Stimulated activated CD4-positive, alpha-beta T cell treated with anti-CD3 and anti-CD28 coated beads, Interleukin-4, amount 100 ng/mL, for 48 hours (primary cell): ENCODE data around the gene PTPRD.

Source experiments
- DNase-seq, 2 donors: peaks; one replicate each; pipeline ENCODE4 v3.0.0-alpha.2; 2020; ENCODE audit warnings: low read depth in 2 of 2

The PTPRD gene

GRCh38 chr9:8390571-8390970 lies 2222.2 kb downstream of the PTPRD start:
- no peak for DNase-seq

- no peak for DNase-seq
These were observed 2223.3 kb downstream of the PTPRD start for GRCh38 chr9:8389531-8389930.

GRCh38 chr9:8388132-8388531 lies 2224.7 kb downstream of the PTPRD start:
- DNase-seq = no peak

- DNase-seq = no peak
These were observed 2228.7 kb downstream of the PTPRD start for GRCh38 chr9:8384091-8384490.

- no peak for DNase-seq
These were observed 2229.8 kb downstream of the PTPRD start for GRCh38 chr9:8382777-8383527.

- no peak for DNase-seq
These were observed 2230.5 kb downstream of the PTPRD start for GRCh38 chr9:8382266-8382665.

- no peak for DNase-seq
These were observed 2231.2 kb downstream of the PTPRD start for GRCh38 chr9:8381601-8382000.

- DNase-seq = no peak
These were observed 2238.3 kb downstream of the PTPRD start for GRCh38 chr9:8374471-8374870.

GRCh38 chr9:8371686-8372085 lies 2241.1 kb downstream of the PTPRD start:
- no peak for DNase-seq

- no peak for DNase-seq
These were observed 2246.5 kb downstream of the PTPRD start for GRCh38 chr9:8366161-8366926.

- DNase-seq = no peak
These were observed 2247.2 kb downstream of the PTPRD start for GRCh38 chr9:8365466-8366160.

- DNase-seq = no peak
These were observed 2247.8 kb downstream of the PTPRD start for GRCh38 chr9:8365029-8365428.

- DNase-seq = no peak
These were observed 2248.6 kb downstream of the PTPRD start for GRCh38 chr9:8364026-8364752.

- DNase-seq = no peak
These were observed 2250.6 kb downstream of the PTPRD start for GRCh38 chr9:8362250-8362649.

- DNase-seq = no peak
These were observed 2251.4 kb downstream of the PTPRD start for GRCh38 chr9:8361364-8361763.

GRCh38 chr9:8356406-8356805 lies 2256.4 kb downstream of the PTPRD start:
- no peak for DNase-seq

- no peak for DNase-seq
These were observed 2261.4 kb downstream of the PTPRD start for GRCh38 chr9:8351436-8351835.

- DNase-seq = no peak
These were observed 2262.9 kb downstream of the PTPRD start for GRCh38 chr9:8349901-8350300.

GRCh38 chr9:8349376-8349775 lies 2263.4 kb downstream of the PTPRD start:
- DNase-seq = no peak

GRCh38 chr9:8348756-8349155 lies 2264.0 kb downstream of the PTPRD start:
- DNase-seq = no peak

- DNase-seq = no peak
These were observed 2266.5 kb downstream of the PTPRD start for GRCh38 chr9:8346296-8346695.
